ENCODE measurements around the gene FREM1. TPM values are rescaled to one million over a fixed set of nuclear protein-coding genes. Genes with fewer than 3 reads are reported as not detected.

Gene FREM1
- total RNA-seq, 1 donor from 2014 or later = 7.0 TPM

DNA sequence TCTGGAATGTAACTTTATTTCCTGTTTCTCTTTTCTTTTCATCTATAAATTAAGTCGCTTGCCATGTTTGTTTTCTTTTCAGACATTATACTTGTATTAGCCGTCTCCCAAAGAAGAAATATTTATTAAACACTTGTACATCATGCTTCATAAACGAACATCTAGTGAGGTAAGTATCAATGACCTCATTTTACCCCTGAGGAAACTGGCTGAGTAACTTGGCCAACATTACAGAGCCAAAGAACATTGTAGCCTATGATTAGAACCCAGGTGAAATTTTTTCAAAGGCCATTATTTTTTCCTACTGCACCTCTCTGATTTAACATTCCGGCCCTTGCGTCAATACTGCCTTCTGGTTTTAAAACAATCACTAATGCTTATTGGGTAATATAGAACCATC lies 4.2 kb downstream of the FREM1 start:
- TF ChIP-seq, protein P1, sequence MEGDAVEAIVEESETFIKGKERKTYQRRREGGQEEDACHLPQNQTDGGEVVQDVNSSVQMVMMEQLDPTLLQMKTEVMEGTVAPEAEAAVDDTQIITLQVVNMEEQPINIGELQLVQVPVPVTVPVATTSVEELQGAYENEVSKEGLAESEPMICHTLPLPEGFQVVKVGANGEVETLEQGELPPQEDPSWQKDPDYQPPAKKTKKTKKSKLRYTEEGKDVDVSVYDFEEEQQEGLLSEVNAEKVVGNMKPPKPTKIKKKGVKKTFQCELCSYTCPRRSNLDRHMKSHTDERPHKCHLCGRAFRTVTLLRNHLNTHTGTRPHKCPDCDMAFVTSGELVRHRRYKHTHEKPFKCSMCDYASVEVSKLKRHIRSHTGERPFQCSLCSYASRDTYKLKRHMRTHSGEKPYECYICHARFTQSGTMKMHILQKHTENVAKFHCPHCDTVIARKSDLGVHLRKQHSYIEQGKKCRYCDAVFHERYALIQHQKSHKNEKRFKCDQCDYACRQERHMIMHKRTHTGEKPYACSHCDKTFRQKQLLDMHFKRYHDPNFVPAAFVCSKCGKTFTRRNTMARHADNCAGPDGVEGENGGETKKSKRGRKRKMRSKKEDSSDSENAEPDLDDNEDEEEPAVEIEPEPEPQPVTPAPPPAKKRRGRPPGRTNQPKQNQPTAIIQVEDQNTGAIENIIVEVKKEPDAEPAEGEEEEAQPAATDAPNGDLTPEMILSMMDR (IDR thresholded peaks at IDR 0.05) = no peak
- Histone ChIP-seq H3K27me3 (no peaks in the 10 kb centered on the region), H3K4me1 (peaks cover 4% of the 10 kb centered on the region), H3K27ac (no peak overlapping the region), H3K9me3 (no peaks in the 10 kb centered on the region), H3K36me3 (no peaks in the 10 kb centered on the region), H3K4me3 (no peak overlapping the region)
- DNase-seq (no peak), ATAC-seq (no peak)
- intact Hi-C loops (cut with DNase I) = no loop called here

- Histone ChIP-seq H3K9me3 (no peaks in the 10 kb centered on the region), H3K27ac (no peak overlapping the region), H3K4me1 (peaks cover under 1% of the 10 kb centered on the region), H3K27me3 (no peaks in the 10 kb centered on the region), H3K4me3 (no peak overlapping the region), H3K36me3 (no peaks in the 10 kb centered on the region)
- TF ChIP-seq, protein P1 (IDR thresholded peaks at IDR 0.05) = no peak
- ATAC-seq = no peak
- intact Hi-C loops (cut with DNase I) = no loop called here
- no peak for DNase-seq
Measured at GRCh38 chr9:14903040-14903439, 7.2 kb downstream of the FREM1 start.

DNA sequence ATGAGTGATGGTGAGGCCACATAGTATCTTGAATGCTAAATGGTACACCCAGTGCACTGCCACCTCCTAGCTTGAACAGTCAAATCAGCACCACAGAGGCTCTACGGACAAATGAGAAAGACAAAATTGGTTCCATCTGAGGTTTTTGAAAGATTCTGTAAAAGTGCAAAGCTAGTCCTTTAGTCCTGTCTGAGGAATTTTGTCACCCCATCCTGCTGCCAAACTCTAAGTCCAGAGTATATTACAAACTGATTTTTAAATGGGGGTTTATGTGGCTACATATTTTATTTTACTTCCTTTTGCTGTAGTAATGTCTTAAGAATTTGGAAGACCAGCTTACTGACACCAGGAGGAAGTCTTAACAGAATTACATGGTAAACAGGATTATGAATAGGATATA lies 7.7 kb downstream of the FREM1 start:
- H3K9me3 ChIP-seq = no peaks in the 10 kb centered on the region
- H3K27ac ChIP-seq = no peak overlapping the region
- DNase-seq (no peak), ATAC-seq (no peak)
- intact Hi-C loops (cut with DNase I) = no loop called here
- no peaks in the 10 kb centered on the region for H3K27me3 ChIP-seq
- TF ChIP-seq, protein P1 (IDR thresholded peaks at IDR 0.05) = no peak
- no peak overlapping the region for H3K4me3 ChIP-seq
- no peaks in the 10 kb centered on the region for H3K4me1 ChIP-seq
- H3K36me3 ChIP-seq = no peaks in the 10 kb centered on the region

DNA sequence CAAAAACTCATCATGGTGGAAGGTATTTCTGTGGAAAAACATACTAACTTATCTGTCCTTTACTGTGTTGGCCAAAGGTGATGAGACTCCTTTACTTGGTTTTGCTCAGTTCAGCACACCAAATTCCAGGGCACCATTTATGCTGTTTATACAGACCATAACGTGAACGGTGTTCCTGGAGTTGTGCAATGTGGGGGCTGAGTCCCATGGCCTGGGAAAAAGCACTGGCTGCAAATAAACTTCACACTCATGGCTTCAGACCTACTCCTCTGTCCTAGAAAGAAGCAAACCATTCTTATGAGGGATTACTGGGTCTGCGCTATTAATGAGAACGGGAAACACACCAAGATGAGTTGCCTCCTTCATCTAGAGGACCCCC lies 10.4 kb downstream of the FREM1 start:
- ATAC-seq (no peak), DNase-seq (no peak)
- Histone ChIP-seq H3K9me3 (no peaks in the 10 kb centered on the region), H3K36me3 (no peaks in the 10 kb centered on the region), H3K27ac (no peak overlapping the region), H3K4me1 (no peaks in the 10 kb centered on the region), H3K27me3 (no peaks in the 10 kb centered on the region), H3K4me3 (no peak overlapping the region)
- intact Hi-C loops (cut with DNase I) = no loop called here
- TF ChIP-seq, protein P1 (IDR thresholded peaks at IDR 0.05) = no peak

- DNase-seq (no peak), ATAC-seq (no peak)
- H3K4me3 ChIP-seq = no peak overlapping the region
- intact Hi-C loops (cut with DNase I) = no loop called here
- H3K9me3 ChIP-seq = no peaks in the 10 kb centered on the region
- TF ChIP-seq, protein P1 (IDR thresholded peaks at IDR 0.05) = no peak
- no peaks in the 10 kb centered on the region for H3K4me1 ChIP-seq
- H3K36me3 ChIP-seq = no peaks in the 10 kb centered on the region
- H3K27ac ChIP-seq = no peak overlapping the region
- no peaks in the 10 kb centered on the region for H3K27me3 ChIP-seq
Measured at GRCh38 chr9:14899042-14899814, 11.0 kb downstream of the FREM1 start.
